Activated naive CD8-positive, alpha-beta T cell treated with anti-CD3 and anti-CD28 coated beads, Interleukin-2, amount 10 ng/mL, durations not matched to agents 7 days and 5 days (primary cell): ENCODE results near the gene CALHM2. TPM values are rescaled to one million over a fixed set of nuclear protein-coding genes. Genes with fewer than 3 reads are reported as not detected.
"Not testable (repeated sequence)": the region's sequence is repeated elsewhere in the genome, so short reads cannot be mapped to it uniquely, and the experiment has no call there.

Experiments used
- ATAC-seq: fragments of 150-1000 bp; cut with Tn5 transposase; one replicate; pipeline ENCODE4 v1.10.0; 2021; ENCODE audit warnings: low read depth, moderate library complexity
- POLR2A ChIA-PET: fragments of 350-600 bp; sonication (Branson Sonifier 250); formaldehyde crosslinking; loops from one replicate; lab custom pipeline; 2021; ENCODE audit warnings: antibody characterized with exemption; lab: Charles Lee
- DNase-seq: peaks from one replicate; pipeline ENCODE4 v3.0.0; 2021
- H3K27ac Mint-ChIP-seq: one replicate; pipeline ENCODE4 v1.8.0; 2022; ENCODE audit warnings: mild to moderate bottlenecking, mixed read lengths
- H3K27me3 Mint-ChIP-seq: one replicate; pipeline ENCODE4 v1.8.0; 2022; ENCODE audit warnings: mild to moderate bottlenecking, moderate library complexity, mixed read lengths
- H3K36me3 Mint-ChIP-seq: one replicate; pipeline ENCODE4 v1.8.0; 2021; ENCODE audit warnings: mild to moderate bottlenecking, mixed read lengths
- H3K4me1 Mint-ChIP-seq: one replicate; pipeline ENCODE4 v1.8.0; 2021; ENCODE audit warnings: mixed read lengths
- H3K4me3 Mint-ChIP-seq: one replicate; pipeline ENCODE4 v1.8.0; 2022; ENCODE audit warnings: mild to moderate bottlenecking, moderate library complexity, mixed read lengths
- H3K9me3 Mint-ChIP-seq: one replicate; pipeline ENCODE4 v1.8.0; 2021; ENCODE audit warnings: mixed read lengths
- total RNA-seq, 2 experiments: library from RNA; stranded (reverse); gene quantifications; one replicate each; pipeline ENCODE4 v1.2.3, GENCODE V29; 2021

Gene CALHM2
- total RNA-seq, 2 experiments from 2014 or later = 117 to 124 TPM

DNA sequence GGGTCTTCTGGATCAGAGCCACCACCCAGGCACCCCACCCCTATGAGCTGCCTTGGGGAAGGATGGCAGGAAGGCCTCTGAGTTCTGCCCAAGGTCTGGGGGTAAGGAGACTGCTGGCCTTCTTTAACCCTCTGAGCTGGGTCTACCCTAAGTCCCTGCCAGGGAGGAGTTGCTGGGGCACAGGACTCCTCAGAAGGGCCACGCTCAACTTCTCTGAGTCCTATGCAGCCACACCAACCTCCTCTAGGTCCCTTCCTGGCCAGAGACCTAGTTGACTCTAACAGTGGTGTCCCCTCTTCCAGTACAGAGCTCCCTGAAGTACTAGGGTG, 38.8 kb upstream of the CALHM2 start:
- Mint-ChIP-seq H3K9me3 (no peaks in the 10 kb centered on the region), H3K4me3 (no peak overlapping the region), H3K27me3 (peaks cover 38% of the 10 kb centered on the region), H3K4me1 (peaks cover 12% of the 10 kb centered on the region), H3K27ac (no peak overlapping the region), H3K36me3 (no peaks in the 10 kb centered on the region)
- POLR2A ChIA-PET = interaction anchor here (0.9 to 1.4 kb wide), 2 partner anchors 39 to 95 kb away, joined by 3 to 6 read pairs; partner anchors contain the start of genes ATP5MK and CALHM2
- ATAC-seq = no peak
- DNase-seq = no peak

DNA sequence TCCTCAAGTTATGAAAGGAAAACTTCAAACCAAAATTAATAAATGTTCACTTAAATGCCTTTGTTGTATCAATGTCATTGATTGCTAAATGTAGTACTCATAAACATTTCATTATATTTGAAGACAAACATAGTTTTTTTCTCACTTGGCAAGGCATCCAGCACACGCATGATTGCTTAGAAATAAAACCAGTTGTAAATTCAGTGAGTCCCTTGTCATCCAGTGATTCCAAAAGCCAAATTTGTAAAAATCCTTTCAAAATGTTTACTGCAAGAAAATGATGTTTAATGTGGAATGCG, 35.2 kb upstream of the CALHM2 start:
- no peak overlapping the region for H3K4me3 Mint-ChIP-seq
- POLR2A ChIA-PET = no interaction called here

DNA sequence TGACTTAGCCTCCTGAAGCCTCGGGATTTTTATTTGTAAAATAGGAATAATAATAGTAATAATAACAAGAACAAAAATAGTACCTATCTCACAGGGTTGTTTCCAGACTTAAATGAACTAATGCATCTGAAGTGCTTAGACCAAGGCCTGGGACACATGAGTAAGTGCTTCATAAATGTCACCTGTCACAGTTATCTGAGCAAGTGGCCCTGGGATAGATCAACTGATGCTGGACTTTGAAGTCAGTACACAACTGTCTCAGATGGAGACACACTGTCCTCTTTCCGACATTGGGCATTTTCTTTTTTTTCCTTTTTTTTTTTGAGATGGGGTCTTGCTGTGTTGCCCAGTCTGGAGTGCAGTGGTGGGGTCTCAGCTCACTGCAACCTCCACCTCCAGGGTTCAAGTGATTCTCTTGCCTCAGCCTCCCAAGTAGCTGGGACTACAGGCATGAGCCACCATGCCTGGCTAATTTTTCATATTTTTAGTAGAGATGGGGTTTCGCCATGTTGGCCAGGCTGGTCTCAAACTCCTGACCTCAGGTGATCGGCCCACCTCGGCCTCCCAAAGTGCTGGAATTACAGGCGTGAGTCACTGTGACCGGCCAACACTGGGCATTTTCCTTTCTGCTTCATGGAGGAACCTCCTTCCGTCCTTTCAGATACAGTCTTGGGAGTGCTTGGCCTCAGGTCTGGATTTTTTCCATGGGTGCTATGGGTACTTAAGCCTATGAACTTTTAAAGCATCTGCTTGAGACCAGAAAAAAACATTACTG, 34.7 kb upstream of the CALHM2 start:
- H3K27me3 Mint-ChIP-seq, POLR2A ChIA-PET, DNase-seq, H3K9me3 Mint-ChIP-seq, ATAC-seq, H3K36me3 Mint-ChIP-seq, H3K27ac Mint-ChIP-seq, H3K4me3 Mint-ChIP-seq: not testable (repeated sequence)
- peaks cover 17% of the 10 kb centered on the region for H3K4me1 Mint-ChIP-seq

More for the DNA sequence above, 35.2 kb upstream of the CALHM2 start:
- no peak for DNase-seq
- no peaks in the 10 kb centered on the region for H3K36me3 Mint-ChIP-seq
- peaks cover 11% of the 10 kb centered on the region for H3K27me3 Mint-ChIP-seq
- no peaks in the 10 kb centered on the region for H3K9me3 Mint-ChIP-seq
- ATAC-seq = no peak
- no peak overlapping the region for H3K27ac Mint-ChIP-seq
- peaks cover 13% of the 10 kb centered on the region for H3K4me1 Mint-ChIP-seq

DNA sequence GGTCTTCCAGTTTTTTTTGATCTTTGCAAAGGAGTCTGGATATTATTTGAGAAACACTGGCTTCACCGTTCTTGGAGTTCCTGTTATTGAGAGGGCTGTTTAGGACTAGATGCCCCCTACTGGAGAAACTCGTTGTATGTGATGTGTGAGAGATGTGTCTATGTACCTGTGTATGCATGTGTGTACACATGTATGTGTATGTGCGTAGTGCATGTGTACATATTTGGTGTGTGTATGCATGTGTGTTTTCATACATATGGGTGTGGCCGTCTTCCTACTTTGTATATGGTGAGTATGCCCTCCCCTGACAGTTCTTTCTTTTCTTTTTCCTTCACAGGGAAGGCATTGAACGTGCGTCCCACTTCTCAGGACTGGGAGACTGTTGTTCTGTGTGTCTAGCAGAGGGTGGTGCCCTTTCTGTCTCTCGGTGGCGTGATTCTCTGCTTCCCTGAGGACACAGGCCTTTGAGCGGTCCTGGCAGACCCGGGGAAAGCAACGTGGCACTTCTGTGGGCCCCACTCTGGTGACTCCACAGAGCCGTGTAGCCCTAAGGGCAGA, 29.9 kb upstream of the CALHM2 start:
- H3K9me3 Mint-ChIP-seq = no peaks in the 10 kb centered on the region
- DNase-seq (no peak), ATAC-seq (peak; percentile 82)
- H3K27ac Mint-ChIP-seq = peak overlapping the region; percentile 75
- no peak overlapping the region for H3K4me3 Mint-ChIP-seq
- H3K27me3 Mint-ChIP-seq = no peaks in the 10 kb centered on the region
- no peaks in the 10 kb centered on the region for H3K36me3 Mint-ChIP-seq
- peaks cover 19% of the 10 kb centered on the region for H3K4me1 Mint-ChIP-seq
- POLR2A ChIA-PET = interaction anchor here (1.3 kb wide), 1 partner anchor 85 kb away, joined by 3 read pairs; the partner anchor contains the start of genes ATP5MK and PDCD11

DNA sequence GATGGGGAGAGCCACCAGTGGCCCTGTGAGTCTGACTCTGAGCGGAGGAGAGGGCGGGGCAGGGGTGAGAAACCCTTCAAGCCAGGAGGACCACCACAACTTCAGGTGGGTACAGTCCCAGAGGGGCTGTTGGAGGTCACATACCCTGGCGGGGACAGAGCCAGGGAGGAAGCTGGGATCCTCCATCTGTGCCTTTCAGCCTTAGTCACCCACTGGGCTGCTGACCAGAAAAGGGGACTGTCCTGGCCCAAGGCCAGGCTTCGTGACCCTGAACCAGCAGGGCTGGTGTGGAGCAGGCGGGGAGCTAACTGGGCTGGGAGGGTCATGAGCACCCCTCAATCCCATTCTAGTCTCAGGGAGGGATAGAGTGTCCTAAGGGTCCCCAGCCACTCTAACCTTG, 28.4 kb upstream of the CALHM2 start:
- Mint-ChIP-seq H3K36me3 (no peaks in the 10 kb centered on the region), H3K9me3 (no peaks in the 10 kb centered on the region), H3K27me3 (no peaks in the 10 kb centered on the region), H3K4me1 (peaks cover 23% of the 10 kb centered on the region), H3K4me3 (no peak overlapping the region), H3K27ac (peak overlapping the region; percentile 42)
- DNase-seq (no peak), ATAC-seq (no peak)
- POLR2A ChIA-PET = interaction anchor here (1.3 kb wide), 1 partner anchor 84 kb away, joined by 3 read pairs; the partner anchor contains the start of genes ATP5MK and PDCD11

DNA sequence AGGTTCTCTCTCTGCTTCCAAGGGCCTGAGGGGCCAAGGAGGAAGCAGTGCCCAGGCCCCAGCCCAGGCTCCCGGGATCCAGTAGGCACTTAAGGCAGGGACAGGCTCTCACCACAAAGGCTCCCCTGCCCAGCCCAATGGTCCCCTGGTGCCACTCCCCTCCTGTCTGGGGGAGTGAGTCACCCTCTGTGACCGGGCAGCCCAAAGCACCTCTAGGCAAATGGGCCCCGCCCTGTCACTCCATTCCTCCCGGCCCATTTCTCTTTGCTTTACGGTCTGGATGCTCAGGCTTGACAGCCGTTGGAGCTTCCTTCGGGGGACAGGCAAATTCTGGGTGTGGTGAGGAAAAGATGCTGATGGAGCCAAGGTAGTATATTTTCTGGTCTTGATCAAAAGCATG, 27.0 kb upstream of the CALHM2 start, which contains the start of gene CALHM3:
Gene CALHM3 (minus strand): TSS at position 106 of the 400 bp plus-strand sequence. CDS start 208 bp downstream, outside the sequence.
- Mint-ChIP-seq H3K4me1 (peaks cover 29% of the 10 kb centered on the region), H3K36me3 (peaks cover under 1% of the 10 kb centered on the region), H3K27ac (peak within 1 kb of the TSS; percentile 13), H3K27me3 (no peaks in the 10 kb centered on the region), H3K9me3 (peaks cover under 1% of the 10 kb centered on the region), H3K4me3 (no peak within 1 kb of the TSS)
- no peak for DNase-seq
- POLR2A ChIA-PET = interaction anchor here (0.6 to 1.2 kb wide), 2 partner anchors 27 kb away, joined by 3 read pairs; no protein-coding TSS in a partner anchor
- no peak for ATAC-seq

DNA sequence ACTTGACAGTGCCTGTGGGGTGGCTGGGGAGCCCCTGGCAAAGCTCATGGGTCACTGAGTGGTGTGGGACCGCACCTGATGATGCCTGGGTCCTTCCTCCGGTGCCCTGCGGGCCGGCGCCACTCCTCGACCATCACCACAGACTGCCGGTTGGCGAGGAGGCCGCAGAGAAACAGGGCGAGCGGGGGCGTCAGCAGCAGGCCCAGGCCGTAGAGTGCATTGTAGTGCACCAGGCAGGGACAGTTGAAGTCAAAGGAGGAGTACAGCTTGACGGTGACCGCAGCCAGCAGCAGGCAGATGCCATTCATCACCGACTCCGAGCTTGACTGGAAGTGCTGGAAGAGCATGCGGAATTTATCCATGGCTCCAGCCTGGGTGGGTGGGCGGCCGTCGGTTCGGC, 26.5 kb upstream of the CALHM2 start:
- Mint-ChIP-seq H3K9me3 (peaks cover 3% of the 10 kb centered on the region), H3K36me3 (peaks cover 4% of the 10 kb centered on the region), H3K27me3 (no peaks in the 10 kb centered on the region), H3K27ac (no peak overlapping the region), H3K4me3 (no peak overlapping the region), H3K4me1 (peaks cover 32% of the 10 kb centered on the region)
- POLR2A ChIA-PET = interaction anchor here (0.6 to 1.2 kb wide), 2 partner anchors 26 to 27 kb away, joined by 3 read pairs; no protein-coding TSS in a partner anchor
- ATAC-seq (no peak), DNase-seq (no peak)

DNA sequence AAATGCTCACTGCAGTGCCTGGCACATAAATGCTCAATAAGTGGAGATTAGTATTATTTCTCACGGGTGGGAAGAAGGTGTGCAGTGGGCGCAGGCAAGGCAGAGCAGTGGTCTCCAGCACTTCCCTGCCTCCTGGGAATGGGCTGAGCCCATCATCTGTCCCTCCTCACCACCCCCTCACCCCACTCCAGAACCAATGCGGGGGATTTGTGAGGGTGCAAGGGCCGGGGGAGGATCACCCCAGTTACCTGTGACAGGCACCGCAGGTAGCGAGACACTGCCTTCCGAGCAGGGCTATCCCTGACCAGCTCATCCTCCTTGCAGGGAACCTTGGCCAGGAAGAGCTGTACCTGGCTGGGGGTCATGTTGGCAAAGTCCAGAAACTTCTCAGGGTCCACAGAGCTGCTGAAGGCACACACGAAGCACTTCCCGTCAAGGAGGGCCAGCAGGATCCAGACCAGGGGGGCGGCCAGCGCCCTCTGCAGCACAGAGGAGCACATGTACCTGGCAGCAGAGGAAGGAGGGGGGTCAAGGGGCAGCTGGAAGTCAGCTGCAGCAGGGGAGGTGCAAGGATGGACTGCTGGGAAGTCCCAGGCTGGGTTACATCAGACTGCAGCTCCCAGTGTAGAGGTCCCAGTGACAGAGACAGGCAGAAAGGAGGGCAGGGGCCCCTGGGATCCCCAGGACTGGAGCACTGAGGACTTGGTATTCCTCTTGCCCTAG, 24.0 kb upstream of the CALHM2 start:
- H3K27ac Mint-ChIP-seq = peak overlapping the region; percentile 81
- peaks cover 4% of the 10 kb centered on the region for H3K36me3 Mint-ChIP-seq
- peak; percentile 44 for ATAC-seq
- DNase-seq = peak; percentile 58
- H3K4me3 Mint-ChIP-seq = no peak overlapping the region
- POLR2A ChIA-PET = interaction anchor here (1.0 to 3.6 kb wide), 2 partner anchors 16 to 24 kb away, joined by 3 to 40 read pairs; partner anchors contain the start of gene CALHM2
- peaks cover 3% of the 10 kb centered on the region for H3K9me3 Mint-ChIP-seq
- peaks cover 38% of the 10 kb centered on the region for H3K4me1 Mint-ChIP-seq
- no peaks in the 10 kb centered on the region for H3K27me3 Mint-ChIP-seq

DNA sequence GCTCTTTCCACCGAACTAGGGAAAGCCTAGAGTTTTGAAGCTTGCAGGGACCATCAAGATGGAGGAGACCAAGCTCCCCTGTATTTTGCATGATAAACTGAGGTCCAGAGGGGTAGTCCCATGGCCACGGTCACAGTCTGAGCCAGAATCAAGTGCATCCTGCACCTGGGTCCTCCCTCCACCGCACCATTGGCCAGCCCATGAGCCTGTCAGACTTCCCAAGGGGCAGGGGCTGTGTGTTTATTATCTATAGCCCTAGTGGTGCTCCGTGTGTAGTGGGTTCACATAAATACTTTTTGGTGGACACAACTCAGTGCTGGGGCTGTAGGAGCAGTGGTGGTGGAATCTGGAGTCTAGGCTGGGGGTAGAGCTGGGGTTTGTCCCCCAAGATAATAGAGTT, 23.3 kb upstream of the CALHM2 start:
- POLR2A ChIA-PET = interaction anchor here (0.7 to 3.6 kb wide), 3 partner anchors 16 to 23 kb away, joined by 3 to 40 read pairs (median 3); partner anchors contain the start of gene CALHM2
- H3K27ac Mint-ChIP-seq = peak overlapping the region; percentile 31

DNA sequence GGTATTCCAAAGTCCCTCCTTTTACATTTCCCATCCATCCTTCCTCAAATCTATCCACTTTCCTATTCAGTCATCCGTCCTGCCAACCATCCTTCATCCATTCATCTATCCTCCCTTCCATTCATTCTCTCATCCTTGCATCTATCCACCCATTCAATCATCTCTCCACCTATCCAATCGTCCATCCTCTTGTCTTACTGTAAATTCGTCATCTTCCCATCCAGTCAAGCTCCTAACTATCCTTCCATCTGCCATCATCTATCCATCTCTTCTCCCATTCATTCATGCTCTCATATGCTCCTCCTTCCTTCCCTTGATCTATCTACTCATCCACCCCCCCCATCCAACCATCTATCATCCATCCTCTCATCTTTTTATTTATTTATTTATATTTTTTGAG, 21.9 kb upstream of the CALHM2 start:
- Mint-ChIP-seq H3K9me3 (peaks cover 3% of the 10 kb centered on the region), H3K36me3 (peaks cover 14% of the 10 kb centered on the region), H3K4me3 (no peak overlapping the region), H3K4me1 (peaks cover 53% of the 10 kb centered on the region), H3K27me3 (no peaks in the 10 kb centered on the region), H3K27ac (peak overlapping the region; percentile 8)
- ATAC-seq = no peak
- DNase-seq = no peak
- POLR2A ChIA-PET = interaction anchor here (0.7 to 7.4 kb wide), 3 partner anchors 22 to 105 kb away, joined by 3 to 89 read pairs (median 40); partner anchors contain the start of gene CALHM2

More for the DNA sequence above, 23.3 kb upstream of the CALHM2 start:
- Mint-ChIP-seq H3K36me3 (peaks cover 7% of the 10 kb centered on the region), H3K9me3 (peaks cover 3% of the 10 kb centered on the region), H3K4me3 (no peak overlapping the region), H3K4me1 (peaks cover 44% of the 10 kb centered on the region), H3K27me3 (no peaks in the 10 kb centered on the region)
- DNase-seq (no peak), ATAC-seq (no peak)

DNA sequence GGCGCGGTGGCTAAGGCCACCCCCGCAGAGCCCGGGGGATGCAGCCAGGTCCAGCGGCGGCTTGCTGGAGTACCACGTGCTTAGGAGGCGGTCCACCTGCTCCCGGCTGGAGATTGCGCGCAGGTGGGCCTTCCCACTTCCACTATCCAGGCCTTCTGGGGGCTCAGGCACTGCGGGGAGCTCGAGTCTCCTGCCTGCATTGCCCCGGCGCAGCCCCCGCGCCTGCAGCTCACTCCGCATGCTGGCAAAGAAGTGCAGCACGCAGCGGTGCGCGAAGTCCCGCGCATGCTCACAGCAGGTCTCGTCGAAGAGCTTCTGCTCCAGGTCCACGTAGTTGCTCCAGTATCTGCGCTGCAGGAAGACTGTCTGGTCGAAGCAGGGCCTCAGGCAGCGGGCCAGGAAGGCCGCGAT, 21.1 kb upstream of the CALHM2 start:
- POLR2A ChIA-PET = interaction anchor here (7.4 kb wide), 1 partner anchor 21 kb away, joined by 89 read pairs; the partner anchor contains the start of gene CALHM2

DNA sequence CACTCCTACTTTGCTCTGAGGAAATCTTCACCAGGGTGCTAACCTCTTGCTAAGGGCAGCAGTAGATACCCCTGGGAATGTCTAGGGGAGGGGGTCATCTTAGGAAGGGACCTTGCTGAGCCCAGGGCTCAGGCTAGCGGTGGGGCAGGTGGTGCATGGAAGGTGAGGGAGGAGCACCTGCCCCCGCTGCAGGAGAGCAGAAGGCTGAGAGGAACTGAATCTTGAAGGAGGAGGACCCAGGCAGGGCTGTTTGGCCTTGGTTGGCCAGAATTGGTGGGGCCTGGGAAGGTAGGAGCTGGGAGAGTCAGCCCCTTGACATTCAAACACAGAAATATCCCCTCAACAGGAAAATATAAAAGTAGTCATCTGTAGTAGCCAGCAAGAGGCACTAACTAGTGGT, 19.8 kb upstream of the CALHM2 start:
- ATAC-seq (no peak), DNase-seq (no peak)
- Mint-ChIP-seq H3K4me1 (peaks cover 61% of the 10 kb centered on the region), H3K27ac (peak overlapping the region; percentile 98), H3K4me3 (peak overlapping the region; percentile 77), H3K9me3 (peaks cover 3% of the 10 kb centered on the region), H3K36me3 (peaks cover 14% of the 10 kb centered on the region), H3K27me3 (no peaks in the 10 kb centered on the region)
- POLR2A ChIA-PET = interaction anchor here (1.0 to 7.4 kb wide), 7 partner anchors 12 to 554 kb away, joined by 3 to 89 read pairs (median 5); partner anchors contain the start of genes ATP5MK, CALHM1, CALHM2 and CNNM2

More for the DNA sequence above, 21.1 kb upstream of the CALHM2 start:
- peaks cover 54% of the 10 kb centered on the region for H3K4me1 Mint-ChIP-seq
- H3K27ac Mint-ChIP-seq = peak overlapping the region; percentile 50
- DNase-seq (no peak), ATAC-seq (no peak)
- H3K36me3 Mint-ChIP-seq = peaks cover 14% of the 10 kb centered on the region
- no peaks in the 10 kb centered on the region for H3K27me3 Mint-ChIP-seq
- peaks cover 3% of the 10 kb centered on the region for H3K9me3 Mint-ChIP-seq
- no peak overlapping the region for H3K4me3 Mint-ChIP-seq
